ENCODE results near the gene FAM168B.

DNA sequence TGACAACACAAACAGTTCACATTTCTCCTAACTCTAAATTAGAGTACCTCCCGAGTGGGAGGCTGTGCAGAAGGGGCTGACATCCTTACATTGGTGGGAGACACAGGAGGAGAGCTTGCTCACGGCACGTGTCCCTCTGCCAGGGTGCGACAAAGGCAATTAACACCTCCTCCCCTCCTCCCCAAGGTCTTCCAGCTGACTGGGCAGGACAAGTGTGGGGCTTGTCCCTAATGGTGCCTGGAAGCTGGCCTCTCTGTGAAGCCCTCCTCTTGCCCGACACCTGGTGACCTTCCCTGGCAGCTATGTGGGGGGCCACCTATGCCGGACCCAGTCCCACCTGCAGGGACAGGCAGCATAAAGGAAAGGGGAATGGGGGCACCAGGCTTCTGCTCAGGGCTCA is 57.0 kb downstream of the FAM168B start:
- no peak for TF ChIP-seq POLR2AphosphoS5 (IDR thresholded peaks at IDR 0.05; ENCODE audit: borderline replicate concordance, low read depth, low read length)
- no peak for TF ChIP-seq EZH2 (IDR thresholded peaks at IDR 0.05)

All from SK-N-MC (cell line).